H4 (cell line): ENCODE results near the gene MYORG. TPM values are rescaled to one million over a fixed set of nuclear protein-coding genes. Genes with fewer than 3 reads are reported as not detected.
"Not testable (repeated sequence)": the region's sequence is repeated elsewhere in the genome, so short reads cannot be mapped to it uniquely, and the experiment has no call there.

Experiments
- DNase-seq: peaks from one replicate; pipeline ENCODE4 v3.0.0-alpha.2; 2015; ENCODE audit warnings: low spot score
- total RNA-seq: library from RNA; depleted of rRNA; stranded (reverse); fragments of >200 nt; shearing (Covaris generic); gene quantifications from 2 replicates; pipeline ENCODE4 v1.2.3, GENCODE V29; 2014

MYORG gene
- total RNA-seq, 1 experiment from 2014 or later, result 2.7 TPM

GRCh38 chr9:34369636-34370035 is 7.1 kb downstream of the MYORG start:
- DNase-seq, result no peak

GRCh38 chr9:34368796-34369195 is 7.9 kb downstream of the MYORG start:
- DNase-seq, result not testable (repeated sequence)

GRCh38 chr9:34367751-34368410 is 8.8 kb downstream of the MYORG start:
- not testable (repeated sequence) for DNase-seq

GRCh38 chr9:34366365-34366764 is 10.3 kb downstream of the MYORG start:
- no peak for DNase-seq

- DNase-seq, result no peak
Measured at GRCh38 chr9:34365282-34365681, 11.4 kb downstream of the MYORG start.

- DNase-seq, result no peak
Measured at GRCh38 chr9:34363619-34364351, 12.9 kb downstream of the MYORG start.

GRCh38 chr9:34362614-34363214 is 14.0 kb downstream of the MYORG start:
- no peak for DNase-seq

GRCh38 chr9:34352957-34353356 is 23.7 kb downstream of the MYORG start:
- DNase-seq, result not testable (repeated sequence)

- DNase-seq, result not testable (repeated sequence)
Measured at GRCh38 chr9:34352122-34352652, 24.5 kb downstream of the MYORG start.

- DNase-seq, result no peak
Measured at GRCh38 chr9:34349324-34349723, 27.4 kb downstream of the MYORG start.

- no peak for DNase-seq
Measured at GRCh38 chr9:34347800-34348158, 28.9 kb downstream of the MYORG start.

GRCh38 chr9:34346873-34347799 is 29.6 kb downstream of the MYORG start:
- DNase-seq, result no peak

- DNase-seq, result no peak
Measured at GRCh38 chr9:34343605-34344004, 33.1 kb downstream of the MYORG start.

GRCh38 chr9:34343090-34343489 is 33.6 kb downstream of the MYORG start:
- no peak for DNase-seq

GRCh38 chr9:34341659-34342295 is 34.9 kb downstream of the MYORG start:
- DNase-seq, result no peak

GRCh38 chr9:34338665-34339385 is 37.9 kb downstream of the MYORG start:
- DNase-seq, result no peak

GRCh38 chr9:34338079-34338478 is 38.6 kb downstream of the MYORG start:
- DNase-seq, result not testable (repeated sequence)

GRCh38 chr9:34337403-34337802 is 39.3 kb downstream of the MYORG start:
- no peak for DNase-seq

GRCh38 chr9:34335376-34335775 is 41.3 kb downstream of the MYORG start:
- DNase-seq, result no peak

- no peak for DNase-seq
Measured at GRCh38 chr9:34334916-34335315, 41.8 kb downstream of the MYORG start.
